ENCODE results near the gene PRODH2. TPM values are rescaled to one million over a fixed set of nuclear protein-coding genes. Genes with fewer than 3 reads are reported as not detected.

Gene PRODH2
- total and polyA plus RNA-seq, 2 experiments from 2014 or later, result 6.8 to 13.9 TPM

DNA sequence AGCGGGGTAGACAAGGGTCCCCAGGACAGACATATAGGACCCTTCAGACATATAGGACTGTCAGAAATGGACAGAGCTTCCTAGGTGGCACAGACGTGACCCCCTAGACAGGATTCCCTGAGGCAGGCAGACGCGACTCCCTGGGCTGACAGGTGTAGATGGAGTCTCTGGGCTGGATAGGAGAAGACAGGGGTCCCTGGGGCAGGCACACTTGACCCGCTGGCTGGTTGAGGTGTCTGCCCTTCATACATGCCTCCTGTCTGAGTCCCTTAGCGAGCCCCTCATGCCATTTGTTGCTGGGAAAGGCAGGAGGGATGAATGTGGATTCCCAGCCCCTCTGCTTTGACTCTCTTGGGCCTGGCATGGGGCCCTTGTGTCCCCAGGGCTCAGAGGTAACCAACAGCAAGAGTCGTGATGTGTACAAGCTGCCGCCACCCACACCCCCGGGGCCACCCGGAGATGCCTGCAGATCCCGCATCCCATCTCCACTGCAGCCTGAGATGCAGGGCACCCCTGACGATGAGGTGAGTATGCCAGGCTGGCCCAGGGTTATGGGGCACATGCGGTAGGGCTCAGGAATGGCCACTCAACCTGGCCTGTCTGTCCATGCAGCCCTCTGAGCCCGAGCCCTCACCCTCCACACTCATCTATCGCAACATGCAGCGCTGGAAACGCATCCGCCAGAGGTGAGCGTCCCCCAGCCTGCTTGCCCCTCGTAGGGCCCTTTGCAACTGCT lies 58.8 kb downstream of the PRODH2 start:
- H3K27me3 ChIP-seq, result peaks cover 2% of the 10 kb centered on the region
- no peaks in the 10 kb centered on the region for H3K9me2 ChIP-seq (replicated peaks; ENCODE audit: insufficient read depth)
- H2AFZ ChIP-seq, result no peak overlapping the region
- peaks cover 30% of the 10 kb centered on the region for H3K4me1 ChIP-seq (ENCODE audit: insufficient read depth)
- no peaks in the 10 kb centered on the region for H4K20me1 ChIP-seq (ENCODE audit: insufficient read depth, poor library complexity, severe bottlenecking)
- no peaks in the 10 kb centered on the region for H3K9me3 ChIP-seq (ENCODE audit: low read depth)
- H3K36me3 ChIP-seq (replicated peaks; ENCODE audit: insufficient read depth, low read depth), result no peaks in the 10 kb centered on the region
- no peak for DNase-seq (ENCODE audit: low spot score)
- H3K4me2 ChIP-seq, result no peak overlapping the region
- no peak overlapping the region for H3K27ac ChIP-seq
- no peak for TF ChIP-seq CTCF (IDR thresholded peaks at IDR 0.05; ENCODE audit: poor library complexity)
- no peak for TF ChIP-seq EZH2phosphoT487 (IDR thresholded peaks at IDR 0.05; ENCODE audit: low read depth, severe bottlenecking, unreplicated experiment)
- TF ChIP-seq EZH2 (IDR thresholded peaks at IDR 0.05; ENCODE audit: borderline replicate concordance), result no peak
- WGBS (ENCODE audit: low lambda C conversion rate, missing lambda C conversion rate), result 93% methylated on average over 19 of the region's 20 CpGs
- no peak overlapping the region for H3K4me3 ChIP-seq
- peaks cover 21% of the 10 kb centered on the region for H3K79me2 ChIP-seq

- no peak for DNase-seq (ENCODE audit: low spot score)
- Histone ChIP-seq H3K9me2 (replicated peaks; ENCODE audit: insufficient read depth) (no peaks in the 10 kb centered on the region), H3K27me3 (peaks cover 2% of the 10 kb centered on the region), H3K79me2 (peaks cover 21% of the 10 kb centered on the region), H3K4me3 (no peak overlapping the region), H3K36me3 (replicated peaks; ENCODE audit: insufficient read depth, low read depth) (no peaks in the 10 kb centered on the region), H3K9me3 (ENCODE audit: low read depth) (no peaks in the 10 kb centered on the region), H3K4me2 (no peak overlapping the region), H2AFZ (no peak overlapping the region), H4K20me1 (ENCODE audit: insufficient read depth, poor library complexity, severe bottlenecking) (no peaks in the 10 kb centered on the region), H3K27ac (no peak overlapping the region), H3K4me1 (ENCODE audit: insufficient read depth) (peaks cover 27% of the 10 kb centered on the region)
- 98% methylated on average over 20 of the region's 20 CpGs for WGBS (ENCODE audit: low lambda C conversion rate, missing lambda C conversion rate)
- TF ChIP-seq EZH2phosphoT487 (IDR thresholded peaks at IDR 0.05; ENCODE audit: low read depth, severe bottlenecking, unreplicated experiment) (no peak), EZH2 (IDR thresholded peaks at IDR 0.05; ENCODE audit: borderline replicate concordance) (no peak), CTCF (IDR thresholded peaks at IDR 0.05; ENCODE audit: poor library complexity) (no peak)
These were observed 59.8 kb downstream of the PRODH2 start for GRCh38 chr19:35752746-35753350.

GRCh38 chr19:35751839-35752745 lies 60.6 kb downstream of the PRODH2 start:
- Histone ChIP-seq H4K20me1 (ENCODE audit: insufficient read depth, poor library complexity, severe bottlenecking) (no peaks in the 10 kb centered on the region), H3K4me2 (no peak overlapping the region), H3K27ac (no peak overlapping the region), H3K4me1 (ENCODE audit: insufficient read depth) (peaks cover 25% of the 10 kb centered on the region), H3K27me3 (peaks cover 2% of the 10 kb centered on the region), H3K9me3 (ENCODE audit: low read depth) (no peaks in the 10 kb centered on the region), H3K9me2 (replicated peaks; ENCODE audit: insufficient read depth) (no peaks in the 10 kb centered on the region), H3K79me2 (peaks cover 27% of the 10 kb centered on the region), H3K36me3 (replicated peaks; ENCODE audit: insufficient read depth, low read depth) (no peaks in the 10 kb centered on the region), H2AFZ (no peak overlapping the region), H3K4me3 (no peak overlapping the region)
- no peak for TF ChIP-seq CTCF (IDR thresholded peaks at IDR 0.05; ENCODE audit: poor library complexity)
- no peak for TF ChIP-seq EZH2phosphoT487 (IDR thresholded peaks at IDR 0.05; ENCODE audit: low read depth, severe bottlenecking, unreplicated experiment)
- no peak for TF ChIP-seq EZH2 (IDR thresholded peaks at IDR 0.05; ENCODE audit: borderline replicate concordance)
- WGBS (ENCODE audit: low lambda C conversion rate, missing lambda C conversion rate), result 97% methylated on average over 14 of the region's 14 CpGs
- DNase-seq (ENCODE audit: low spot score), result no peak

All from hepatocyte (in vitro differentiated cells).